Stomach (tissue), 4 donors: ENCODE results near the gene ANGPTL1.

ENCODE experiments used
- POLR2A ChIP-seq, 4 donors: fragments of 450-650 bp; IDR thresholded peaks; one replicate each; pipeline ENCODE4 v1.6.1; 2016; ENCODE audit warnings: antibody characterized with exemption in 4 of 4, control low read depth in 2 of 4, mild to moderate bottlenecking in 1 of 4, moderate library complexity in 1 of 4
- TF ChIP-seq, protein P1 (sequence below), 7 experiments: fragments of 450-650 bp in 4 of 7; fragments of 200-600 bp in 3 of 7; sonication (generic) in 3 of 7; IDR thresholded peaks; one replicate each; pipeline ENCODE4 v1.5.1; 2016 to 2019; ENCODE audit warnings: antibody characterized with exemption in 7 of 7, control low read depth in 2 of 7, mild to moderate bottlenecking in 1 of 7

DNA sequence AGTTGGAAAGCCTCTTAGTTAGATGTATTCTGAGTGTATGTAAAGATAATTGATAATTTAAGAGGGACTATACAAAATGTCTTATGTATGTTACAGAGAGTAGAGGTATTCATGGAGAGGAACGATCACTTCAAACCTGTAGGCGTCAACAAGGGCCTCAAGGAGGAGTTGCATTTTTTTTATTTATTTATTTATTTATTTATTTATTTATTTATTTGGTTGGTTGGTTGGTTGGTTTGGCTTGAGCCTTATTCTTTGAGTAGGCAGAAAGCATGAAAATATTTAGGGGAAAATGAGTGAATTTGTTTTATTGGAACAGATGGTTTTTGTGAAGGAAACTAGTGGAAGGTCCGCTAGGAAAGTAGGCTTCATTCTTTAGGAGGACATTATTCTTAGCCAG lies 8.5 kb downstream of the ANGPTL1 start:
- TF ChIP-seq, protein P1, sequence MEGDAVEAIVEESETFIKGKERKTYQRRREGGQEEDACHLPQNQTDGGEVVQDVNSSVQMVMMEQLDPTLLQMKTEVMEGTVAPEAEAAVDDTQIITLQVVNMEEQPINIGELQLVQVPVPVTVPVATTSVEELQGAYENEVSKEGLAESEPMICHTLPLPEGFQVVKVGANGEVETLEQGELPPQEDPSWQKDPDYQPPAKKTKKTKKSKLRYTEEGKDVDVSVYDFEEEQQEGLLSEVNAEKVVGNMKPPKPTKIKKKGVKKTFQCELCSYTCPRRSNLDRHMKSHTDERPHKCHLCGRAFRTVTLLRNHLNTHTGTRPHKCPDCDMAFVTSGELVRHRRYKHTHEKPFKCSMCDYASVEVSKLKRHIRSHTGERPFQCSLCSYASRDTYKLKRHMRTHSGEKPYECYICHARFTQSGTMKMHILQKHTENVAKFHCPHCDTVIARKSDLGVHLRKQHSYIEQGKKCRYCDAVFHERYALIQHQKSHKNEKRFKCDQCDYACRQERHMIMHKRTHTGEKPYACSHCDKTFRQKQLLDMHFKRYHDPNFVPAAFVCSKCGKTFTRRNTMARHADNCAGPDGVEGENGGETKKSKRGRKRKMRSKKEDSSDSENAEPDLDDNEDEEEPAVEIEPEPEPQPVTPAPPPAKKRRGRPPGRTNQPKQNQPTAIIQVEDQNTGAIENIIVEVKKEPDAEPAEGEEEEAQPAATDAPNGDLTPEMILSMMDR (IDR thresholded peaks at IDR 0.05) = no peak
- no peak for TF ChIP-seq POLR2A (IDR thresholded peaks at IDR 0.05)
